ENCODE results near the gene SLC39A11. TPM values are rescaled to one million over a fixed set of nuclear protein-coding genes. Genes with fewer than 3 reads are reported as not detected.

The SLC39A11 gene
- total RNA-seq, 1 experiment from 2014 or later = 18.6 TPM

DNA sequence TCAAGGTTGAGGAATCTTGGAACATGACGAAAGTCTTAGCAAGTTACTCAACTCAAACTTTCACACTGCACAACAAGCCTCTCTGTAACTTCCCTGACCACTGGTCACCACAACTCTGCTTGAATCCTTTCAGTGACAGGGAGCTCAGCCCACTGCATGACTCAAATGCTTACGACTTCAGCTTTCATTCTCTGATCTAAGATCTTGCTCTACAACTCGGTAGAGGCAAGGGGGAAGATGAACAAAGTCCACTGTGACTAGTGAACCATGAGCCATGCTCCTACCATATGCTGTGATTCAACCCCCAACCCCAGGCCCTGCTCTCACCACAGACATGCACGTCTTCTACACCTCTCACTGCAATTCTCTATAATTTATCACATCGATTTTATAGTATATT lies 160.9 kb downstream of the SLC39A11 start:
- H3K27me3 ChIP-seq (replicated peaks; ENCODE audit: insufficient read depth, low read depth, low read length, poor library complexity) = no peaks in the 10 kb centered on the region
- no peak overlapping the region for H3K27ac ChIP-seq (ENCODE audit: low read depth, low read length, poor library complexity, severe bottlenecking)
- intact Hi-C loops (cut with micrococcal nuclease; ENCODE audit: unreplicated experiment) = no loop called here
- H3K4me3 ChIP-seq (ENCODE audit: low read depth, low read length, poor library complexity, severe bottlenecking) = no peak overlapping the region
- no peak for DNase-seq (ENCODE audit: low spot score)
- TF ChIP-seq EZH2 (IDR thresholded peaks at IDR 0.05; ENCODE audit: borderline replicate concordance, low read depth, low read length, poor library complexity, severe bottlenecking) = no peak
- H3K9me3 ChIP-seq (ENCODE audit: low read depth, low read length, poor library complexity, severe bottlenecking) = no peaks in the 10 kb centered on the region
- no peaks in the 10 kb centered on the region for H3K36me3 ChIP-seq (ENCODE audit: insufficient read depth, low read length, poor library complexity, severe bottlenecking)
- ChIA-PET CTCF (no interaction called here), POLR2A (ENCODE audit: low non-redundant PET) (no interaction called here)
- H3K4me1 ChIP-seq (ENCODE audit: insufficient read depth, low read length, poor library complexity, severe bottlenecking) = no peaks in the 10 kb centered on the region
- BruUV-seq (replicated peaks) = no TSS peak

- no peaks in the 10 kb centered on the region for H3K4me1 ChIP-seq (ENCODE audit: insufficient read depth, low read length, poor library complexity, severe bottlenecking)
- BruUV-seq (replicated peaks) = no TSS peak
- H3K4me3 ChIP-seq (ENCODE audit: low read depth, low read length, poor library complexity, severe bottlenecking) = no peak overlapping the region
- H3K27ac ChIP-seq (ENCODE audit: low read depth, low read length, poor library complexity, severe bottlenecking) = no peak overlapping the region
- no peak for DNase-seq (ENCODE audit: low spot score)
- ChIA-PET POLR2A (ENCODE audit: low non-redundant PET) (no interaction called here), CTCF (no interaction called here)
- no peak for TF ChIP-seq CTCF (conservative IDR thresholded peaks at IDR 0.05; ENCODE audit: low read depth, low read length)
- H3K9me3 ChIP-seq (ENCODE audit: low read depth, low read length, poor library complexity, severe bottlenecking) = no peaks in the 10 kb centered on the region
- no peaks in the 10 kb centered on the region for H3K27me3 ChIP-seq (replicated peaks; ENCODE audit: insufficient read depth, low read depth, low read length, poor library complexity)
- no peaks in the 10 kb centered on the region for H3K36me3 ChIP-seq (ENCODE audit: insufficient read depth, low read length, poor library complexity, severe bottlenecking)
- intact Hi-C loops (cut with micrococcal nuclease; ENCODE audit: unreplicated experiment) = no loop called here
Measured at GRCh38 chr17:72931163-72931562, 161.3 kb downstream of the SLC39A11 start.

GRCh38 chr17:72930031-72930430 lies 162.5 kb downstream of the SLC39A11 start:
- intact Hi-C loops (cut with micrococcal nuclease; ENCODE audit: unreplicated experiment) = no loop called here

More at GRCh38 chr17:72930031-72930430, 162.5 kb downstream of the SLC39A11 start:
- ChIA-PET POLR2A (ENCODE audit: low non-redundant PET) (no interaction called here), CTCF (no interaction called here)
- Histone ChIP-seq H3K27ac (ENCODE audit: low read depth, low read length, poor library complexity, severe bottlenecking) (no peak overlapping the region), H3K36me3 (ENCODE audit: insufficient read depth, low read length, poor library complexity, severe bottlenecking) (no peaks in the 10 kb centered on the region), H3K27me3 (replicated peaks; ENCODE audit: insufficient read depth, low read depth, low read length, poor library complexity) (no peaks in the 10 kb centered on the region), H3K4me3 (ENCODE audit: low read depth, low read length, poor library complexity, severe bottlenecking) (no peak overlapping the region), H3K9me3 (ENCODE audit: low read depth, low read length, poor library complexity, severe bottlenecking) (no peaks in the 10 kb centered on the region), H3K4me1 (ENCODE audit: insufficient read depth, low read length, poor library complexity, severe bottlenecking) (no peaks in the 10 kb centered on the region)
- TF ChIP-seq CTCF (conservative IDR thresholded peaks at IDR 0.05; ENCODE audit: low read depth, low read length) = no peak
- no peak for TF ChIP-seq EZH2 (IDR thresholded peaks at IDR 0.05; ENCODE audit: borderline replicate concordance, low read depth, low read length, poor library complexity, severe bottlenecking)
- no TSS peak for BruUV-seq (replicated peaks)
- DNase-seq (ENCODE audit: low spot score) = no peak
